ENCODE results near the gene KRTAP19-7. TPM values are rescaled to one million over a fixed set of nuclear protein-coding genes. Genes with fewer than 3 reads are reported as not detected.

Gene KRTAP19-7, protein sequence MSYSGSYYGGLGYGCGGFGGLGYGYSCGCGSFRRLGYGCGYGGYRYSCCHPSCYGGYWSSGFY
- not detected in 2 replicates for total RNA-seq (ENCODE audit: low replicate concordance)
- long read RNA-seq: 0 reads

DNA sequence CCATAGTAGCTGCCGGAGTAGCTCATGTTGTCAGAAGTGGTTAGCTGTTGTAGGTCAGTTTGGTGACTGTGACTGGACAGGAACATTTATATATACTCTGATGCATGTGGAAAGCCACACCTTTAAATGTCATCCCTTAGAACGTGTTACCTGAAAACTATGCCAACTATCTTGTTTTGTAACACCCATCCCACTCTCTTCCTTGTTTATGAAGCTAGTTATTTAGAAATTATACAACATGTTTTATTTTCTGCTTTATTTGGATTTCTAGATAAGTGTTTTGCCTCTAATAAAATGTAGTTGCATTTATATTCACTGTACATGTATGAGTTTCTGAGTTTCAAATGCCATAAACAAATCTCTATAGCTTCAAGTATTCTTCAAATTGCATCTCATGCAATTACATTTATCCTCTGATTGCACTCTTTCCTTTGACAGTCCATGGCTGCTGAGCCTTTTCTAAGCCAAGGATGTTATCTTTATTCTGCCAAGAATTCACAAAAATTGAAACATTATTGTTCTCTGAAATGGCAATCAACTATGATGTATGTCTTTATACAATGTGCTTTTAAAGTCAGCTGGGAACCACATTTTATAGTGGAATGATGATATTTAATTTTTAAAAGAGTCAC is at the start of gene KRTAP19-7:
KRTAP19-7 (minus strand) TSS at position 51 of the 632 bp plus-strand sequence; CDS start at position 26, 25 bp downstream.
- H3K27me3 Mint-ChIP-seq: no peaks in the 10 kb centered on the region
- H3K4me1 Mint-ChIP-seq (ENCODE audit: unreplicated experiment): no peaks in the 10 kb centered on the region
- TF ChIP-seq, protein P1, sequence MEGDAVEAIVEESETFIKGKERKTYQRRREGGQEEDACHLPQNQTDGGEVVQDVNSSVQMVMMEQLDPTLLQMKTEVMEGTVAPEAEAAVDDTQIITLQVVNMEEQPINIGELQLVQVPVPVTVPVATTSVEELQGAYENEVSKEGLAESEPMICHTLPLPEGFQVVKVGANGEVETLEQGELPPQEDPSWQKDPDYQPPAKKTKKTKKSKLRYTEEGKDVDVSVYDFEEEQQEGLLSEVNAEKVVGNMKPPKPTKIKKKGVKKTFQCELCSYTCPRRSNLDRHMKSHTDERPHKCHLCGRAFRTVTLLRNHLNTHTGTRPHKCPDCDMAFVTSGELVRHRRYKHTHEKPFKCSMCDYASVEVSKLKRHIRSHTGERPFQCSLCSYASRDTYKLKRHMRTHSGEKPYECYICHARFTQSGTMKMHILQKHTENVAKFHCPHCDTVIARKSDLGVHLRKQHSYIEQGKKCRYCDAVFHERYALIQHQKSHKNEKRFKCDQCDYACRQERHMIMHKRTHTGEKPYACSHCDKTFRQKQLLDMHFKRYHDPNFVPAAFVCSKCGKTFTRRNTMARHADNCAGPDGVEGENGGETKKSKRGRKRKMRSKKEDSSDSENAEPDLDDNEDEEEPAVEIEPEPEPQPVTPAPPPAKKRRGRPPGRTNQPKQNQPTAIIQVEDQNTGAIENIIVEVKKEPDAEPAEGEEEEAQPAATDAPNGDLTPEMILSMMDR (conservative IDR thresholded peaks at IDR 0.05): no peak

DNA sequence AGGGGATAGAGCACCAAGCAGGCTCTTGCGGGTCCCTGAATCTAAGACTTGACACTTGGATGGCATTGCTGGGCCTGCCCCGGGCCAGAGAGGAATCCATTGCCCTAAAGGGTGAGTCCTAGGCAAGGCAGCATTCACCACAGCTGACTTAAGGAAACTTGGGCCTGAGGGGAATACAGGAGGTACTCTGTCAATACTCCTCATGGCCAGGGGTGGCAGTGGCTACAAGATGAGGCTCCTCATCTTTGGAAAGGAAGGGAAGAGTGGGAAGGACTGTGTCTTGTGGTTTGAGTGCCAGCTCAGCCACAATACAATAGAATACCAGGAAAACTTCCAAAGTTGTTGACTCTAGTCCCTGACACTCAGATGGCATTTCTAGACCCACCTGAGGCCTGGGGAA is 44.9 kb upstream of the KRTAP19-7 start:
- no peak for DNase-seq (ENCODE audit: extremely low spot score, unreplicated experiment)
- TF ChIP-seq, protein P1 (conservative IDR thresholded peaks at IDR 0.05): no peak

More for the DNA sequence above, at the start of gene KRTAP19-7:
- no peak for DNase-seq (ENCODE audit: extremely low spot score, unreplicated experiment)
- Mint-ChIP-seq H3K36me3 (no peaks in the 10 kb centered on the region), H3K9me3 (no peaks in the 10 kb centered on the region), H3K4me3 (no peak within 1 kb of the TSS), H3K27ac (peak within 1 kb of the TSS; percentile 31)

DNA sequence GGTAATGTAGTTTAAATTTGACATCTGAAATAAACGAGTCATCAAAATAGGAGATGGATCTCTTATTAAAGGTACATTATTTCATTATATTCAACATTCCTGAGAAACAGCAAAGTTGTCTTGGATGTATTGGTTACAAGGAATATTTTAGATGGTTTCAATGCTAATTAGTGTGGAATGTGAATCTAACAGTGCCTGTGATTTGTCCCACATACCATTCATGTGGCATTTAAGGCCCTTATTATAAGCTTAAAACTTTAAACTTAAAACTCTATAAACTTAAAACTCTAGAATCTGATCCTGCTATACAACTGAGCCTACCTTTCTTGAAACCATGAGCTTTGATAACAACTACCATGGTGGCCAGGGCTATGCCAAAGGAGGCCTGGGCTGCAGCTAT is 39.7 kb upstream of the KRTAP19-7 start, which contains the start of gene KRTAP22-1:
KRTAP22-1 (plus strand) TSS at position 301 of the 400 bp plus-strand sequence.
- no peaks in the 10 kb centered on the region for H3K27me3 Mint-ChIP-seq
- H3K9me3 Mint-ChIP-seq: peaks cover 5% of the 10 kb centered on the region
- no peak within 1 kb of the TSS for H3K27ac Mint-ChIP-seq
- TF ChIP-seq, protein P1 (conservative IDR thresholded peaks at IDR 0.05): no peak
- no peaks in the 10 kb centered on the region for H3K4me1 Mint-ChIP-seq (ENCODE audit: unreplicated experiment)
- no peak for DNase-seq (ENCODE audit: extremely low spot score, unreplicated experiment)
- H3K4me3 Mint-ChIP-seq: no peak within 1 kb of the TSS
- no peaks in the 10 kb centered on the region for H3K36me3 Mint-ChIP-seq

More for the DNA sequence above, 44.9 kb upstream of the KRTAP19-7 start:
- no peaks in the 10 kb centered on the region for H3K27me3 Mint-ChIP-seq
- no peak overlapping the region for H3K27ac Mint-ChIP-seq
- no peaks in the 10 kb centered on the region for H3K4me1 Mint-ChIP-seq (ENCODE audit: unreplicated experiment)
- H3K9me3 Mint-ChIP-seq: peaks cover 5% of the 10 kb centered on the region
- no peak overlapping the region for H3K4me3 Mint-ChIP-seq
- no peaks in the 10 kb centered on the region for H3K36me3 Mint-ChIP-seq

DNA sequence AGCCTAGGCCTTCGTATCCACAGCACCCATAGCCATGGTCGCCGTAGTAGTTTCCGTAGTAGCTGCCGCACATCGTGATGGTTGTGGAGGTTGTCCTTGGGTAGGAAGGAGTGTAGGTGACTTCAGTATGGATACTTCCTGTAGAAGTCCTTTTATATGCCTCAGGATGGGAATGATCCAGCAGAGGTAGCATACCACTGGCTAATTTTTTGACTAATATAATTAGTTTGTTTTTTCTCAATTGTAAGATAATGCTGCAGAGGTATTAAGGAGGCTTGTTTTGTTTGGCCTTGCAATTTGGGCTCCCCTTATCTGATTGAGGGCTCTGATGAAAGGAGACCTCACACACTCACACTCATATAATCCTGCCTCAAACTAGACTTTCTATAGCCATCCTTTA is 37.7 kb upstream of the KRTAP19-7 start, which contains the start of gene KRTAP6-2:
KRTAP6-2 (minus strand) TSS at position 101 of the 400 bp plus-strand sequence; CDS start at position 73, 28 bp downstream.
- TF ChIP-seq, protein P1 (conservative IDR thresholded peaks at IDR 0.05): no peak
- H3K9me3 Mint-ChIP-seq: peaks cover 5% of the 10 kb centered on the region
- no peaks in the 10 kb centered on the region for H3K27me3 Mint-ChIP-seq
- H3K4me1 Mint-ChIP-seq (ENCODE audit: unreplicated experiment): no peaks in the 10 kb centered on the region
- H3K4me3 Mint-ChIP-seq: no peak within 1 kb of the TSS
- no peak for DNase-seq (ENCODE audit: extremely low spot score, unreplicated experiment)
- H3K36me3 Mint-ChIP-seq: no peaks in the 10 kb centered on the region
- H3K27ac Mint-ChIP-seq: no peak within 1 kb of the TSS

DNA sequence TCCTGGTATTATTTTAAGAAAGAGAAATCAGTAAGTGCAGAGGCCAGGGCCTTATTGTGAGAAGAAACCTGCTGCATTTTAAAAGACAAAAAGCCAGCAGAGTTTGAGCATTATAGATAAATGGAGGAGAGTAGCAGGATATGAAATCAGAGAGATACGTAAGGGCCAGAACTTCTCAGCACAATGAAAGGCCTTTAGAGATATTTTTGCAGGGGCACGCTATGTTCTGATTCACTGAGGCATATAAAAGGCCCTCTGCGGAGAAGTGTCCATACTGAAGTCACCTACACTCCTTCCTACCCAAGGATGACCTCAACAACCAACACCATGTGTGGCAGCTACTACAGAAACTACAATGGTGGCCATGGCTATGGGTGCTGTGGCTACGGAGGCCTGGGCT is 31.0 kb upstream of the KRTAP19-7 start, which contains the start of gene KRTAP6-3:
KRTAP6-3 (plus strand) TSS at position 301 of the 400 bp plus-strand sequence; CDS start at position 307, 6 bp downstream.
- TF ChIP-seq, protein P1 (conservative IDR thresholded peaks at IDR 0.05): no peak
- Mint-ChIP-seq H3K27me3 (no peaks in the 10 kb centered on the region), H3K9me3 (no peaks in the 10 kb centered on the region), H3K4me1 (ENCODE audit: unreplicated experiment) (no peaks in the 10 kb centered on the region), H3K27ac (no peak within 1 kb of the TSS), H3K4me3 (no peak within 1 kb of the TSS), H3K36me3 (no peaks in the 10 kb centered on the region)
- no peak for DNase-seq (ENCODE audit: extremely low spot score, unreplicated experiment)
